Fibroblast of upper back skin (primary cell): Measurements from ENCODE around the gene CCNY.

Experiments used
- DNase-seq: peaks from one replicate; pipeline ENCODE4 v3.0.0-alpha.2; 2013

Gene CCNY

GRCh38 chr10:35458500-35459448, 122.5 kb downstream of the CCNY start:
- DNase-seq = no peak

DNA sequence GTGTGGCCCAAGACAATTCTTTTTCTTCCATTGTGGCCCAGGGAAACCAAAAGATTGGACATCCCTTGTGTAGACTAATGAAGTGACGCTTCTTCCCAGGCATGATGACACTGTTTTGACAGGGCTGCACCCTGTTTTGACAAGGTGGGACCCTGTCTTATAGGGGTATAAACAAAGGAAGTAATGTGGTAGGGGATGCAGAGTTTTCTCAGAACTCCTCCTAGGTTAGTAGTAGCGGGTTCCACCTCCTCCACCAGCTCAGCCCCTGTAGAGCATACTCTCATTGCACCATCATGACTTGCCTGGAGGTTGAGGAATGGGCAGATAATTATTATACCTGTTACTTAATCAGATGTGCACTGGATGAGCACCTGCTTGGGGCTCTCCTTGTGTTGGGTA, 123.1 kb downstream of the CCNY start:
- no peak for DNase-seq

DNA sequence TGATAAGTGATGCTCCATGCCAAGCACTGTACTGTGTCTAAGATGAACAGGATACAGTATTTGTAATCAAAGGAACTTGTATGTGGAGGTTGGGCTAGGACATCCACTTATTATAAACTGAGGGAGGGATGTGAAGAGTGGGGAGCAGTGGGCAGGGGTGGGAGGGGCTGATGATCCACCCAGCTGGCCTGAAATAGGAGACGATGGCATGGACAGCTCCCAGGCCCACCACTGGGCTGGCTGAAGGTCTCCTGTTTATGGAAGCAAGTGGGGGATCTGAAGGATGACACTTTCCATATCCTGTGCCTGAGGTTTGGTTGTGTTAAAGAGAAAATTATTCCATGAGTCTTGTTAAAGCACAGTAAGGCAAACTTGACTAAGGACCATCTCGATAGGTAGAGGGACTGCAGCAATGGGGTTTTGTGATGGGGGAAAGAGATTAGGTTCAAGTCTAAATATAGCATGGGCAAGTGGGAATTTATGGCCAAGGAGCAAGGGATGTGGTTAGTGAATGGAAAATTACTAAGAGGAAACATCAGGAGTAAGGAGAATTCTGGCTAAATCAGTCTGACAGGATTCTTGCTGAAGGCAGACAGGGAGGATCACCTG, 124.6 kb downstream of the CCNY start:
- DNase-seq = peak; percentile 40

- DNase-seq = no peak
Measured at GRCh38 chr10:35462491-35462934, 126.2 kb downstream of the CCNY start.

DNA sequence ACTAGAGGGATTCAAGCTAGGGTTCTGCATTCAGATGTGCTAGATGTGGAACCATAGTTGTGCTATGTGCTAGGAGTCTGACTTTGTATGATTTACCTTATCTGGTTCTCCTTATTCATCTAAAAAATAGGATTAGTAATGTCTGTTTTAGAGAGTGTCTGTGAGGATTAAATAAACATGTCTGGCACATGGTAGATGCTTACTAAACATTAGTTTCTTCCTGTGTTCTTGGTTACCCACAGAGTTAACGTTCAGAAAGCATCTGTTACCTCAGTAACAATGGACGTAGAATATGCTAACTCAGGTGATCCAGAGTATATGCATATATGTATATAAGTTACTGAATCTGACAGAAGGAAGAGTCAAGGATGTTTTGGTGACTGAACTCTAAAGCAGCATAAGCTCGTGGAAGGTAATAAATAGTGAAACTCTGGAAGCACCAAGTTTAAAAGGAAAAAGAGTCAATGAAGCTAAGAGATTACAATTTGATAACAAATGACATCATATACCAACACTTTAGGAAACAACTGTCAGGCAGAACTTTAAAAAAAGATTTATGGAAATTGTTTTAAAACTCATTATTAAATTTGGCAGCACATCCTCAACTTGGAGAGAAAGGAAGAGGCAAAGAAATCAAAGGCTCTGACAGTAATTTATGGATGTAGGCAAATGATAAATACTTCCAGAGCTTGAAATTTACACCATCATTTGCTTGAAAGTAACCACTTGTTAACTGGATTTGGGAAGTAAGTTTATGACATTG, 127.0 kb downstream of the CCNY start:
- no peak for DNase-seq

DNA sequence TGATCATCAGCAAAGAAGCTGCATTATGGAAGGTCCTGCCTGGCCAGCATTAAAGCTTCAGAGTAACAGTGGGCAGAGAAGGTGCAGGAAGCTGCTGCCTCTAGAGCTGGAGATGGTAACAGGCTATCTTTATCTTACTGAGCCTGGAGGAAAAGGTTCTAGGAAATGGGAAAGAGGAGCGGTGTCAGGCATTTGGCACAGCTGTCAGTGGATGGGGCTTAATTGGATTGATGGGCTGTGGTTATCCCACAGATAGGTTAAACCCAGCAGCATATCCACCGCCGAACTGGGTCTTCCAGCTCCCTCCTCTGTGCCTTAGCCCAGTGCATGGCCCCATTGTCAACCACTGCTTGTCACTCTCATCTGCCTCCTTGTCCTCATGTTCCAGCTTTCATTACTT, 127.6 kb downstream of the CCNY start:
- no peak for DNase-seq

DNA sequence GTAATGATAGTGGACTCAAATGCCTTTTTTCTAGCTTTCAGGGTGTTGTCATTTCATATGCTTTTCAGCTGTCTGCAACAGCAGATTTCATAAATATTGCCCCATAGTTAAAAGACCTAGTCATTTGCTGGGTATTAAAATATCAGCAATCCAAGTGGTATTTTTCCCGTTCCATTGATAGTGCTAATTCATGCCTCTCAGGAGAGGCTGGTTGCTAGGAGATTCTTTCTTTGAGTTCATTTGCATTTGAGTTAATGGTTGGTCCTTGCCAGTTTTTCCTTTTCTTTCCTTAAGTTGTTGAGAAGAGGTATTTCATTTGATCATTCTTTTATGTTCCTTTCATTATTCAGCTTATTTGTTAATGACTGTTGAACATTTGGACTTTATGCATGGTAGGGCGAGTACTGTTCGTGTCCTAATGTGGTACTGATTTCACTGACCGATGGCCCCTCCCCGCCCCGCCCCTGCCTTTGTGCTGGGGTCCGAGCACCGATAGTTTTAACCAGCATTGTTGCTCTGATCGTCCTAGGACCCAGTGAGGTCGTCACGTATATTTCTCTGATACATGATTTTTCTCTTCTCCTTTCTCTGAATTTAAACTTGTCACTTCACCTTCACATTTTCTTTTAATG, 128.6 kb downstream of the CCNY start:
- DNase-seq = peak; percentile 31

DNA sequence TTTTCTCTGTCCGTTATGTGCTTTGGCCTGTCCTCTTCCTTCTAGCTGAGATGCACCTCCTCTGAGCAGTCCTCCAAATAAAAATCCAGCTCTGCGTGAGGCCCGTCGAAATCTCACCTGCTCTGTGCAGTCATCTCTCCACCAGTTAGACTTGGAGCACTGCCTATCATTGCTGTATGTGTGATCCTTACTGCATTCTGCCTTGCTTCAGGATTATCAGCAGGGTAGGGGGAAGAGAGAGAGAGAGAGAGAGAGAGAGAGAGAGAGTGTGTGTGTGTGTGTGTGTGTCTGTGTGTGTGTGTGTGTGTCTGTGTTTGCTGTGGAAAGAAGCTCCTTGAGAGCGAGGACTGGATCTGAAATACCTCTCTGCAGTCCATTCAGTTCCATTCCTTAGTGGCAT, 129.4 kb downstream of the CCNY start:
- no peak for DNase-seq

GRCh38 chr10:35466170-35466569, 129.9 kb downstream of the CCNY start:
- DNase-seq = no peak

DNA sequence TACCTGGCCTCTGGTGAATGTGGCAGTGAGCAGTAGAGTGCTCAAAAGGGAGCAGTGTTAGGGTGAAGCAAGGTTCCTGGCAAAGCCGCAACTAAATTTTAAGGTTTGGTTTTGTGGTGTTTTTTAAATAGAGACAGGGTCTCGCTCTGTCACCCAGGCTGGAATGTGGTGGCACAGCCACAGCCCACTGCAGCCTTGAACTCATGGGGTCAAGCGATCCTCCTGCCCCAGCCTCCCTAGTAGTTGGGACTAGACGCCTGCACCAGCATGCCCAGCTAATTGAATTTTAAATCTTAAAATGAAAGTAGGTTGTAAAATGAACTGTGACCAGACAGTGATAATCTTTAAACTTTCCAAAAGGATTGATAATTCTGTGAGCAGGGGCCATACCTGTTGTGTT, 130.4 kb downstream of the CCNY start:
- DNase-seq = no peak

DNA sequence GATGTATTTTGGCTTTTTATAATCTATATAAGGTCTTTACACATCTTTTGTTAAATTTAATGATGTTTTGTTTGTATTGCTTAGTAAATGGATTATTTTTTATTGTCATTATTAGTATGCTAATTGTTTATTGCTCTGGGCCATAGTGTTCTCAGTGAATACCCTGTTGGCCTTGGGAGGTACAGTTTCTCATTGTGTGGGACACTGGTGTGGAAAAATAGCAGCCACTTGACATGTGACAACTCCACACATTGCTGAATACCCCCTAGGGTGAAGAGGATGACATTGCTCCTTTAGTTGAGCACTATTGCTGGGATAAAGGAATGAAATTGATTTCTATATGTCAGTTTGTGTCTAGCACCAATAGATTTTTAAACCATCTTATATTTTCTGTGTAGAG, 130.9 kb downstream of the CCNY start:
- no peak for DNase-seq

DNA sequence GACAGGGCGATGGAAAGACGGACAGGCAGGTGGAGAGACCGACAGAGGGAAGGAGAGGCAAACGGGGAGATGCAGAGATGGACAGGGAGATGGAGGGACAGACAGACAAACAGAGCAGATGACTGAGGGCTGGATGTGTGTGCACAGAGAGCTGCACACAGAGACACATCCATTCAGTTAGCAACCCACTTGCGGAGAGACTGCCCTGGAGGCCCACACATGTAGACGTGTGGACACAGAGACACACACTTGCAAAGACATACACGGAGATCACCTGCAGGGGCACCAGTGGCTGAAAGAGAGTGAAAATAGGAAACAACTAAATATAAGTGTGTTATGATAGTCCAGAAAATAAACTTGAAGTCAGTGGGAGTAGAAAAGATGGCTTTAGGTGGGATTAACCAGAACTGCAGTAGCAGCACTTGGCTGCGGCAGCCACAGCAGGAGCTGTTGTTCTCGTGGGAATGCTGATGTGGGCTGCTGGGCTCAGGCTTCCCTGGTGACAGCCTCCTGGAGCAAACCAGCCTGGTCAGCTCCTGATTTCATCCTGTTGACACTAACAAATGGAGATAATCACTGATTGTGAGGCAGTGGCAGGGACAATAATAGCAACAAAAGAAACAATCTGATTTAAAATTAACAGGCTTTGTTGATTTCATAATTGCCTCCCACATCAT, 134.1 kb downstream of the CCNY start:
- no peak for DNase-seq

- DNase-seq = no peak
Measured at GRCh38 chr10:35470925-35471315, 134.6 kb downstream of the CCNY start.

- no peak for DNase-seq
Measured at GRCh38 chr10:35471435-35471834, 135.1 kb downstream of the CCNY start.

GRCh38 chr10:35480142-35480541, 143.8 kb downstream of the CCNY start:
- DNase-seq = no peak

DNA sequence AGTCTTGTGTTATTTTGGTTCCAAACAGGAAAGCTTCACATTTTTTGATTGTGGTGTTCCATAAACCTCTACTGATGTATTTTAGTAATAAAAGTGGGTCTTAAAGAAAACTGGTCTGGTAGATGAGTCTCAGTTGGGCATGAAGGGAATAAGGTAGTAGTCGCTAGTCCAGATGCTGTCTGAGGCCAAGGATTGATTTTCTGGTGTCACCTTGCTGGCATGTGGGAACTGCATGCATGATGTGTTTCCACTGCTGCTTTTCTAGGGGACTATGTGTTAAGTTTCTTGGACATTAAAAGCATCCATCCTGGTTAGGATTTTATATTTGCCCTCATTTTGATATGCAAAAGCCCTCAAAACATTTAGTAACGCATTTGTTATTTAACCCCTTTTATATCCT, 145.1 kb downstream of the CCNY start:
- no peak for DNase-seq

DNA sequence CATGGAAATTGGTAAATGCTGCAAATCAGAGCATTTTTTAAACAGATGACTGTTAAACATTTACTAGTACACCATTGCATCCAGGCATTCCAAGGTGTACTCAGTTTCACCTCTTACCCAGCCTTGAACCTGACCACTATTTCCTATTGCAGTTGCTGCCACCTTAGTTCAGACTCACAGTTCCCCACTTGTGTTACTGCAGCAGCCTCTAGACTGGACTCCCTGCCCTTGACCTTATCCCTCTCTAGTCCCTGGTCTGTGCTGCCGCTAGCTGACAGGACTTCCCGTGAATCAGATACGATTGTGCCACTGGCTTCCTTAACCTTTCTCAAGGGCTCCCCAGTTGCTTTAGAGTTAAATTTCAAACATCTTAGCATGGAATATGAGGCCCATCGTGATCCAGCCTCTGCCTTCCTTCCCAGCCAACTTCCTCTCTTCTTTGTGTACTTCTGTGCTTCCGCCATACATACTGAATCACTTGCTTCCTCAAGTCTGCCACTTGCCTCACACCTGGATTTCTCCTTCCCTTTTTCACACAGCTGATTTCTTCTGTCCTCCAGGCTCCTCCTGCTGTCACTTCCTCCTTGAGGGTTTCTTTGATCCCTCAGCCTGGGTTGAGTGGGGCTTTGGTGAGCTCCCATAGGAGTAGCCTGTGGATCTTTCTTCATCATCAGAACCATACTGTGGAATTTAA, 150.1 kb downstream of the CCNY start:
- no peak for DNase-seq

DNA sequence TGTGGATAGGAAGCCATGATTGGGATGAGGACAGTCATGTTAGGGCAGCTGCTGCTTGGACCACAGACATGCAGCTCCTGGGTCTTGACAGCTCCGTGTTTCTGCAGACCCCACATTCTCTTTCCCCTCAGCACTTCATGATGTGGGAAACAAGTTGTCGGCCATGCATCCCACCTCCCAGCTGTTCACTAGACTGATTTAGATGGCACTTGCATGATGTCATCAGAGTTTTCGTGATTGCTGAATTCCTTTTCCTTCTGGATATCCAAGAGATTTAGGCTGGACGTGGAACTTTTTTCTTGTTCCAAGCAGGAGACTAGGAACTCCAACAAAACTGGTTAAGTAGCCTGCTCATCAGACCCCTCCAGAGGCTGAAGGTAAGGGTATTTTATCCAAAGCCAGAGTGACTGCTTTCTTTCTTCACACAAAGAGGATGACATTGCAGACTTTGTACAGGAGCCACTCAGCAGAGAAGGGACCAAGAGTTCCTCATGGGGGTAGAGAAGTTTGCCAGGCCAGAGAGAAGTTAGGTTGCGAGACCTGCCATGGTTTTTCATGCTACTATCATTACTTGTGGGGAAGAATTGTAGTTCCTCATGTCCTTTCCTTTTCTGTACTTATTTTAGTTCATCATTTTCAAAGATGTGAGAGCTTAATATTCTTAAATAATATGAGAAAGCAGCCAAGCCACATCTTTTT, 151.2 kb downstream of the CCNY start:
- DNase-seq = peak; percentile 19

- no peak for DNase-seq
Measured at GRCh38 chr10:35488228-35488627, 151.9 kb downstream of the CCNY start.

GRCh38 chr10:35492386-35493195, 156.3 kb downstream of the CCNY start:
- no peak for DNase-seq
